ENCODE data around the gene LMAN2L.

The LMAN2L gene

DNA sequence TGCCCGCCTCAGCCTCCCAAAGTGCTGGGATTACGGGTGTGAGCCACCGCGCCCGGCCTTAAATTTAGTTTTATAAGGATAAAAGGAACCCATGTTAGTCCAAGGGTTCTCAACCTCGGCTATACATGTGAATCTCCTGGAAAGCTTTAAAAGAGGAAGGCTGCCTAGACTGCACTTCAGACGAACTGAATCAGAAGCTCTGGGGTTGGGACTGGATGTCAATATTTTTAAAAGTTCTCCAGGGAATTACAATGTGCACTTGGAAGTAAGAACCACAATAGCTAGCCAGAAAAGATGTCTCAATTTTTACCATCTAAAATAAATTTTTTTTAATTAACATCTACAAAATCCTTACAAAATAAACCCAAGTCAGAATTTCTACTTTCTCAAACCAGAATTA is 10.1 kb downstream of the LMAN2L start:
- Histone ChIP-seq H3K4me3 (ENCODE audit: insufficient read length, low read depth) (no peak overlapping the region), H3K27me3 (ENCODE audit: insufficient read depth, insufficient read length) (no peaks in the 10 kb centered on the region), H3K36me3 (ENCODE audit: insufficient read depth, insufficient read length, low read length) (peaks cover 85% of the 10 kb centered on the region), H3K9me3 (ENCODE audit: insufficient read depth, low read length) (no peaks in the 10 kb centered on the region), H3K9ac (ENCODE audit: insufficient read length, low read depth) (no peak overlapping the region), H3K4me1 (ENCODE audit: insufficient read depth, insufficient read length) (no peaks in the 10 kb centered on the region)
- no peak for DNase-seq (ENCODE audit: low read depth, low spot score)
- TF ChIP-seq SUZ12 (IDR thresholded peaks at IDR 0.05; ENCODE audit: extremely low read depth, insufficient read depth, insufficient read length) (no peak), YY1 (IDR thresholded peaks at IDR 0.05; ENCODE audit: insufficient read depth, insufficient read length) (no peak), ZNF274 (IDR thresholded peaks at IDR 0.05; ENCODE audit: low read depth, low read length) (no peak)

DNA sequence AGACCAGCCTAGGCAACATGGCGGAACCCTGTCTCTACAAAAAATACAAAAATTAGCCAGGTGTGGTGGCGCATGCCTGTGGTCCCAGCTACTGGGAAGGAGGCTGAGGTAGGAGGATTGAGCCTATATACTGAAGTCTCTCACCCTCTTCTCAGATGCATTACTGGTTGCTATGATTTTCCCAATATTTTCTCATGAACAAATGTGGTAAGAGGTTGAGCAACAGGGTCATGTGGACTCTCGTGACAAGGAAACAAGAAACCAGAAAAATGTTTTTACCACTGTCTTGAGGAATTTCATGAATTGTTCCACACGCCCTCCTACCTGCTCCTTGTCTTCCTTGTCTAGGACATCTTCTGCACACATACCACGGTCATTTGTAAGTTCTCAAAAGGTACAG is 12.4 kb downstream of the LMAN2L start:
- Histone ChIP-seq H3K4me3 (ENCODE audit: insufficient read length, low read depth) (no peak overlapping the region), H3K9ac (ENCODE audit: insufficient read length, low read depth) (no peak overlapping the region), H3K36me3 (ENCODE audit: insufficient read depth, insufficient read length, low read length) (peaks cover 73% of the 10 kb centered on the region), H3K4me1 (ENCODE audit: insufficient read depth, insufficient read length) (no peaks in the 10 kb centered on the region), H3K9me3 (ENCODE audit: insufficient read depth, low read length) (no peaks in the 10 kb centered on the region), H3K27me3 (ENCODE audit: insufficient read depth, insufficient read length) (no peaks in the 10 kb centered on the region)
- DNase-seq (ENCODE audit: low read depth, low spot score) = no peak
- TF ChIP-seq ZNF274 (IDR thresholded peaks at IDR 0.05; ENCODE audit: low read depth, low read length) (no peak), SUZ12 (IDR thresholded peaks at IDR 0.05; ENCODE audit: extremely low read depth, insufficient read depth, insufficient read length) (no peak), YY1 (IDR thresholded peaks at IDR 0.05; ENCODE audit: insufficient read depth, insufficient read length) (no peak)

- Histone ChIP-seq H3K4me3 (ENCODE audit: insufficient read length, low read depth) (no peak overlapping the region), H3K27me3 (ENCODE audit: insufficient read depth, insufficient read length) (no peaks in the 10 kb centered on the region), H3K9ac (ENCODE audit: insufficient read length, low read depth) (no peak overlapping the region), H3K4me1 (ENCODE audit: insufficient read depth, insufficient read length) (no peaks in the 10 kb centered on the region), H3K9me3 (ENCODE audit: insufficient read depth, low read length) (no peaks in the 10 kb centered on the region), H3K36me3 (ENCODE audit: insufficient read depth, insufficient read length, low read length) (peaks cover 72% of the 10 kb centered on the region)
- TF ChIP-seq YY1 (IDR thresholded peaks at IDR 0.05; ENCODE audit: insufficient read depth, insufficient read length) (no peak), SUZ12 (IDR thresholded peaks at IDR 0.05; ENCODE audit: extremely low read depth, insufficient read depth, insufficient read length) (no peak), ZNF274 (IDR thresholded peaks at IDR 0.05; ENCODE audit: low read depth, low read length) (no peak)
- DNase-seq (ENCODE audit: low read depth, low spot score) = no peak
These were observed 13.7 kb downstream of the LMAN2L start for GRCh38 chr2:96726131-96726530.

- Histone ChIP-seq H3K4me1 (ENCODE audit: insufficient read depth, insufficient read length) (no peaks in the 10 kb centered on the region), H3K9ac (ENCODE audit: insufficient read length, low read depth) (no peak overlapping the region), H3K4me3 (ENCODE audit: insufficient read length, low read depth) (no peak overlapping the region), H3K36me3 (ENCODE audit: insufficient read depth, insufficient read length, low read length) (peaks cover 62% of the 10 kb centered on the region), H3K27me3 (ENCODE audit: insufficient read depth, insufficient read length) (no peaks in the 10 kb centered on the region), H3K9me3 (ENCODE audit: insufficient read depth, low read length) (no peaks in the 10 kb centered on the region)
- no peak for DNase-seq (ENCODE audit: low read depth, low spot score)
- no peak for TF ChIP-seq ZNF274 (IDR thresholded peaks at IDR 0.05; ENCODE audit: low read depth, low read length)
- TF ChIP-seq SUZ12 (IDR thresholded peaks at IDR 0.05; ENCODE audit: extremely low read depth, insufficient read depth, insufficient read length) = no peak
- TF ChIP-seq YY1 (IDR thresholded peaks at IDR 0.05; ENCODE audit: insufficient read depth, insufficient read length) = no peak
These were observed 23.5 kb downstream of the LMAN2L start for GRCh38 chr2:96716388-96716787.

DNA sequence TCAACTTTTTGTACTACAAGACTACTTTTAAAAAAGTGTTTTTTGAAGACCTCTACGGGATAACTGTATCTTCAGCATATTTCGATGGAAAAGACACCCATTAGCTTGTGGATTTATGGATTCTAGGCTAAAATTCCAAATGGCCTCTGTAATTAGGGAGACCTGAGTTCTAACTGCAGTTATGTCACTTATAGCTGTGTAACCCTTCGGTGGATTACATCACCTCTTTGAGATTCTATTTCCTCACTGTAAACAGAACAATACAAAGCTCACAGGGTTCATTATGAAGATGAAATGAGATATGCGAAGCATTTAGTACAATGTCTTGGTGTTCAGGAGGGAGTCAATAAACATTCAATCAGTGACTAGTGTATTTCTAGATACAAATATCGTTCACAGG is 24.2 kb downstream of the LMAN2L start:
- no peak for DNase-seq (ENCODE audit: low read depth, low spot score)
- H3K9ac ChIP-seq (ENCODE audit: insufficient read length, low read depth) = no peak overlapping the region
- no peaks in the 10 kb centered on the region for H3K27me3 ChIP-seq (ENCODE audit: insufficient read depth, insufficient read length)
- peaks cover 62% of the 10 kb centered on the region for H3K36me3 ChIP-seq (ENCODE audit: insufficient read depth, insufficient read length, low read length)
- no peaks in the 10 kb centered on the region for H3K4me1 ChIP-seq (ENCODE audit: insufficient read depth, insufficient read length)
- TF ChIP-seq SUZ12 (IDR thresholded peaks at IDR 0.05; ENCODE audit: extremely low read depth, insufficient read depth, insufficient read length) (no peak), ZNF274 (IDR thresholded peaks at IDR 0.05; ENCODE audit: low read depth, low read length) (no peak), YY1 (IDR thresholded peaks at IDR 0.05; ENCODE audit: insufficient read depth, insufficient read length) (no peak)
- H3K4me3 ChIP-seq (ENCODE audit: insufficient read length, low read depth) = no peak overlapping the region
- H3K9me3 ChIP-seq (ENCODE audit: insufficient read depth, low read length) = no peaks in the 10 kb centered on the region

GRCh38 chr2:96710985-96711384 is 28.9 kb downstream of the LMAN2L start:
- DNase-seq (ENCODE audit: low read depth, low spot score) = no peak
- Histone ChIP-seq H3K4me3 (ENCODE audit: insufficient read length, low read depth) (no peak overlapping the region), H3K4me1 (ENCODE audit: insufficient read depth, insufficient read length) (no peaks in the 10 kb centered on the region), H3K9me3 (ENCODE audit: insufficient read depth, low read length) (peaks cover 8% of the 10 kb centered on the region; the same call in 1 of the 2 replicates), H3K9ac (ENCODE audit: insufficient read length, low read depth) (no peak overlapping the region), H3K36me3 (ENCODE audit: insufficient read depth, insufficient read length, low read length) (peaks cover 73% of the 10 kb centered on the region), H3K27me3 (ENCODE audit: insufficient read depth, insufficient read length) (no peaks in the 10 kb centered on the region)
- no peak for TF ChIP-seq SUZ12 (IDR thresholded peaks at IDR 0.05; ENCODE audit: extremely low read depth, insufficient read depth, insufficient read length)
- TF ChIP-seq YY1 (IDR thresholded peaks at IDR 0.05; ENCODE audit: insufficient read depth, insufficient read length) = no peak
- TF ChIP-seq ZNF274 (IDR thresholded peaks at IDR 0.05; ENCODE audit: low read depth, low read length) = no peak

DNA sequence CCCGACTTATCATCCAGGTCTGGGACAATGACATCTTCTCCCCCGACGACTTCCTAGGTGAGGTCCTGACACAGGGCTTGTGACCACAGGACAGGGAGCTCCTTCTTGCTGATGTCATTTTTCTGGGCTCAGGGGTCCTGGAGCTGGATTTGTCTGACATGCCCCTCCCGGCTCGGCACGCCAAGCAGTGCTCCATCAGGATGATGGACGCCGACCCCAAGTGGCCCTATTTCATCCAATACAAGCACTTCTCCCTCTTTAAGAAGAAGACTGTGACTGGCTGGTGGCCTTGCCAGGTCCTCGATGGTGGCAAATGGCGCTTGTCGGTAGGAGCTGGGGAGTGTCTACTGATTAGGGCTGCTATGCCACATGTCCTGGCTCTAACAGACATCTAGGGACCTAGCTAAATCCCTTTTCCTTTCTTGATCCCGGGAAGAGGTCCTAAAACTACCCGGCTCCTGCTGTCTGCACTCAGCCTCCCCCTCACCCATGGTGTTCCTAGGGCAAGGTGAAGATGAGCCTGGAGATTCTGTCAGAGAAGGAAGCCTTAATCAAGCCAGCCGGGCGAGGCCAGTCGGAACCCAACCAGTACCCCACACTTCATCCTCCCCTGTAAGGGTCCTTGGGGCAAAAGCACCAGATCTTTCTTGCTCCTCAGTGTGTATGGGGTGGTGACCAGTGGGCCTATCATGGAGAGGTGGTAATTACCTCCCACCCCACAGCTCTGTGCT is 36.7 kb downstream of the LMAN2L start:
- no peak for TF ChIP-seq ZNF274 (IDR thresholded peaks at IDR 0.05; ENCODE audit: low read depth, low read length)
- no peak for TF ChIP-seq YY1 (IDR thresholded peaks at IDR 0.05; ENCODE audit: insufficient read depth, insufficient read length)
- TF ChIP-seq SUZ12 (IDR thresholded peaks at IDR 0.05; ENCODE audit: extremely low read depth, insufficient read depth, insufficient read length) = no peak
- no peaks in the 10 kb centered on the region for H3K9me3 ChIP-seq (ENCODE audit: insufficient read depth, low read length)
- H3K4me3 ChIP-seq (ENCODE audit: insufficient read length, low read depth) = no peak overlapping the region
- H3K36me3 ChIP-seq (ENCODE audit: insufficient read depth, insufficient read length, low read length) = peaks cover 72% of the 10 kb centered on the region
- H3K9ac ChIP-seq (ENCODE audit: insufficient read length, low read depth) = no peak overlapping the region
- H3K4me1 ChIP-seq (ENCODE audit: insufficient read depth, insufficient read length) = no peaks in the 10 kb centered on the region
- no peak for DNase-seq (ENCODE audit: low read depth, low spot score)
- no peaks in the 10 kb centered on the region for H3K27me3 ChIP-seq (ENCODE audit: insufficient read depth, insufficient read length)
